Body of pancreas (tissue), 4 donors: Measurements from ENCODE around the gene LRRC75A. TPM values are rescaled to one million over a fixed set of nuclear protein-coding genes. Genes with fewer than 3 reads are reported as not detected.

Experiments
- ATAC-seq: fragments of 150-250 bp; one replicate; pipeline ENCODE4 v1.9.1; 2016
- DNase-seq, 4 donors: peaks; one replicate each; pipeline ENCODE4 v3.0.0-alpha.2; 2019
- H3K27ac ChIP-seq, 4 donors: fragments of 200-600 bp; sonication (generic); 1 replicate in 3 of 4; 2 replicates in 1 of 4; pipeline versions ENCODE4 v1.5.1 to v1.6.1; 2016 to 2019; ENCODE audit warnings: mild to moderate bottlenecking in 1 of 4, mixed read lengths in 1 of 4, moderate library complexity in 1 of 4
- H3K27me3 ChIP-seq, 2 donors: fragments of 200-600 bp; sonication (generic); one replicate each; pipeline ENCODE4 v1.6.0; 2016; ENCODE audit warnings: mild to moderate bottlenecking in 1 of 2
- H3K36me3 ChIP-seq, 2 donors: fragments of 200-600 bp; sonication (generic); replicated peaks in 1 of 2; 2 replicates each; pipeline ENCODE4 v1.5.1; 2016; ENCODE audit warnings: low read depth in 2 of 2; ENCODE audit not compliant: insufficient read depth in 1 of 2
- H3K4me1 ChIP-seq: fragments of 200-600 bp; sonication (generic); one replicate; pipeline ENCODE4 v1.6.0; 2016
- H3K4me3 ChIP-seq, 2 donors: fragments of 200-600 bp; sonication (generic); 1 replicate in 1 of 2; 2 replicates in 1 of 2; pipeline ENCODE4 v1.5.1; 2016 to 2019
- H3K9me3 ChIP-seq, 3 donors: fragments of 200-600 bp; sonication (generic); 1 replicate in 2 of 3; 2 replicates in 1 of 3; pipeline ENCODE4 v1.5.1; 2016
- CTCF ChIP-seq, 7 experiments: fragments of 450-650 bp in 4 of 7; fragments of 200-600 bp in 3 of 7; sonication (generic) in 3 of 7; IDR thresholded peaks; one replicate each; pipeline ENCODE4 v1.5.1; 2016 to 2019; ENCODE audit warnings: antibody characterized with exemption in 7 of 7
- POLR2A ChIP-seq, 3 donors: fragments of 450-650 bp; IDR thresholded peaks; one replicate each; pipeline ENCODE4 v1.6.1; 2016; ENCODE audit warnings: antibody characterized with exemption in 3 of 3, mild to moderate bottlenecking in 2 of 3
- WGBS, 2 donors: methylation state at CpG; one replicate each; pipeline ENCODE4 v1.1.5; 2017; 5-methylcytosine and 5-hydroxymethylcytosine counted together
- intact Hi-C: fragments of 100-400 bp; cut with DNase I; formaldehyde crosslinking; loops from one replicate; pipeline ENCODE4 v1.15.1; 2023
- total RNA-seq, 2 donors: library from RNA; depleted of rRNA; stranded (reverse); fragments of >200 nt; gene quantifications; one replicate each; pipeline ENCODE4 v1.1.0, GENCODE V29; 2016

The LRRC75A gene
- total RNA-seq, 2 donors from 2014 or later = 4.9 to 7.6 TPM

GRCh38 chr17:16437083-16437482 is 54.9 kb downstream of the LRRC75A start:
- H3K4me3 ChIP-seq = no peak overlapping the region
- DNase-seq = no peak
- 67 to 71% methylated on average over 2 of the region's 2 CpGs for WGBS, 2 donors
- peaks cover 30% of the 10 kb centered on the region for H3K4me1 ChIP-seq
- H3K9me3 ChIP-seq = no peaks in the 10 kb centered on the region
- no peak for ATAC-seq
- no peak overlapping the region for H3K27ac ChIP-seq
- intact Hi-C loops = no loop called here
- H3K36me3 ChIP-seq = no peaks in the 10 kb centered on the region
- no peaks in the 10 kb centered on the region for H3K27me3 ChIP-seq
- TF ChIP-seq POLR2A (IDR thresholded peaks at IDR 0.05) (no peak), CTCF (IDR thresholded peaks at IDR 0.05) (no peak)

GRCh38 chr17:16435925-16436886 is 55.8 kb downstream of the LRRC75A start:
- peaks cover 21% of the 10 kb centered on the region for H3K4me1 ChIP-seq
- H3K27ac ChIP-seq = no peak overlapping the region
- H3K27me3 ChIP-seq = no peaks in the 10 kb centered on the region
- WGBS, 2 donors = 74 to 81% methylated on average over 11 to 14 of the region's 14 CpGs
- no peak for TF ChIP-seq POLR2A (IDR thresholded peaks at IDR 0.05)
- no peak for TF ChIP-seq CTCF (IDR thresholded peaks at IDR 0.05)
- no peaks in the 10 kb centered on the region for H3K36me3 ChIP-seq
- no peaks in the 10 kb centered on the region for H3K9me3 ChIP-seq
- ATAC-seq = no peak
- intact Hi-C loops = no loop called here
- H3K4me3 ChIP-seq = no peak overlapping the region
- DNase-seq = no peak

- no peak for TF ChIP-seq POLR2A (IDR thresholded peaks at IDR 0.05)
- TF ChIP-seq CTCF (IDR thresholded peaks at IDR 0.05) = no peak
- intact Hi-C loops = no loop called here
- Histone ChIP-seq H3K27me3 (no peaks in the 10 kb centered on the region), H3K27ac (no peak overlapping the region), H3K4me3 (no peak overlapping the region), H3K9me3 (no peaks in the 10 kb centered on the region), H3K36me3 (no peaks in the 10 kb centered on the region), H3K4me1 (peaks cover 5% of the 10 kb centered on the region)
- no peak for DNase-seq
- WGBS, 2 donors = 50 to 62% methylated on average over 2 to 8 of the region's 8 CpGs
- no peak for ATAC-seq
These were observed 57.3 kb downstream of the LRRC75A start for GRCh38 chr17:16434662-16435061.

- Histone ChIP-seq H3K4me3 (no peak overlapping the region), H3K9me3 (no peaks in the 10 kb centered on the region), H3K27me3 (no peaks in the 10 kb centered on the region), H3K36me3 (no peaks in the 10 kb centered on the region), H3K27ac (no peak overlapping the region), H3K4me1 (peaks cover 5% of the 10 kb centered on the region)
- ATAC-seq = no peak
- no peak for DNase-seq
- WGBS, 2 donors = 67 to 80% methylated on average over 2 to 5 of the region's 5 CpGs
- intact Hi-C loops = no loop called here
- TF ChIP-seq POLR2A (IDR thresholded peaks at IDR 0.05) = no peak
- no peak for TF ChIP-seq CTCF (IDR thresholded peaks at IDR 0.05)
These were observed 58.5 kb downstream of the LRRC75A start for GRCh38 chr17:16433514-16433913.
